ENCODE measurements around the gene ENOSF1.

DNA sequence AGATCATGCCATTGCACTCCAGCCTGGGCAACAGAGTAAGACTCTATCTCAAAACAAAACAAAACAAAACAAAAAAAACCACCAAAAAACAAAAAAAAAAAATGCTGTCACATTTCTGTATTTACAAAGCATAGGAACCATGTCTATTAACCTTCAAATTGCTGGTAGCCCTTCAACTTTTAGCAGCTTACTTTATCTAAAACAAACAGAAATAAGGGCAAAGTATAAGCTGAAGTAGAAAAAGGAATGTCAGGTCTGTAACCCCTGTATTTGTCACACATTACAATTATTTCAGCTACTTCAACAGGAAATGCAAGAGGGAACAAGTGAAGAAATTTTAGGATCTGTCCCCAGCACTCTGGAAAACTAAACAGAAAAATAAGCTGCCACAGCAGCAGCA is 29.6 kb downstream of the ENOSF1 start:
- TF ChIP-seq, protein P1, sequence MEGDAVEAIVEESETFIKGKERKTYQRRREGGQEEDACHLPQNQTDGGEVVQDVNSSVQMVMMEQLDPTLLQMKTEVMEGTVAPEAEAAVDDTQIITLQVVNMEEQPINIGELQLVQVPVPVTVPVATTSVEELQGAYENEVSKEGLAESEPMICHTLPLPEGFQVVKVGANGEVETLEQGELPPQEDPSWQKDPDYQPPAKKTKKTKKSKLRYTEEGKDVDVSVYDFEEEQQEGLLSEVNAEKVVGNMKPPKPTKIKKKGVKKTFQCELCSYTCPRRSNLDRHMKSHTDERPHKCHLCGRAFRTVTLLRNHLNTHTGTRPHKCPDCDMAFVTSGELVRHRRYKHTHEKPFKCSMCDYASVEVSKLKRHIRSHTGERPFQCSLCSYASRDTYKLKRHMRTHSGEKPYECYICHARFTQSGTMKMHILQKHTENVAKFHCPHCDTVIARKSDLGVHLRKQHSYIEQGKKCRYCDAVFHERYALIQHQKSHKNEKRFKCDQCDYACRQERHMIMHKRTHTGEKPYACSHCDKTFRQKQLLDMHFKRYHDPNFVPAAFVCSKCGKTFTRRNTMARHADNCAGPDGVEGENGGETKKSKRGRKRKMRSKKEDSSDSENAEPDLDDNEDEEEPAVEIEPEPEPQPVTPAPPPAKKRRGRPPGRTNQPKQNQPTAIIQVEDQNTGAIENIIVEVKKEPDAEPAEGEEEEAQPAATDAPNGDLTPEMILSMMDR (conservative IDR thresholded peaks at IDR 0.05), result no peak
- TF ChIP-seq EZH2 (IDR thresholded peaks at IDR 0.05; ENCODE audit: low read depth), result no peak
